Small intestine (tissue), 7 donors: ENCODE measurements around the gene KANSL1L. TPM values are rescaled to one million over a fixed set of nuclear protein-coding genes. Genes with fewer than 3 reads are reported as not detected.

Source experiments
- DNase-seq, 2 donors: peaks; one replicate each; pipeline versions ENCODE4 v3.0.0 to v3.0.0-alpha.2; 2013
- FAIRE-seq: peaks from 2 replicates; lab custom pipeline; 2012; peaks lifted over from hg19 to GRCh38; lab: Jason Lieb, UNC
- H3K27ac ChIP-seq, 3 donors: one replicate each; pipeline ENCODE4 v1.5.1; 2013; ENCODE audit warnings: low read length in 2 of 3, mild to moderate bottlenecking in 2 of 3, control low read depth in 1 of 3, inconsistent platforms in 1 of 3, low read depth in 1 of 3, moderate library complexity in 1 of 3
- H3K27me3 ChIP-seq, 3 donors: one replicate each; pipeline ENCODE4 v1.6.1; 2013; ENCODE audit warnings: low read length in 3 of 3, inconsistent platforms in 1 of 3; ENCODE audit not compliant: control insufficient read depth in 3 of 3, insufficient read depth in 3 of 3
- H3K36me3 ChIP-seq, 3 donors: one replicate each; pipeline ENCODE4 v1.6.1; 2013; ENCODE audit warnings: low read length in 3 of 3, inconsistent platforms in 1 of 3, low read depth in 1 of 3, mild to moderate bottlenecking in 1 of 3, moderate library complexity in 1 of 3; ENCODE audit not compliant: control insufficient read depth in 3 of 3, insufficient read depth in 2 of 3
- H3K4me1 ChIP-seq, 3 donors: one replicate each; pipeline ENCODE4 v1.6.1; 2013; ENCODE audit warnings: low read length in 2 of 3, inconsistent platforms in 1 of 3, low read depth in 1 of 3, mild to moderate bottlenecking in 1 of 3, moderate library complexity in 1 of 3; ENCODE audit not compliant: control insufficient read depth in 3 of 3, insufficient read depth in 2 of 3
- H3K4me3 ChIP-seq, 3 donors: one replicate each; pipeline ENCODE4 v1.5.1; 2013; ENCODE audit warnings: low read length in 3 of 3, control low read depth in 1 of 3, inconsistent platforms in 1 of 3, low read depth in 1 of 3, mild to moderate bottlenecking in 1 of 3, moderate library complexity in 1 of 3
- H3K9me3 ChIP-seq, 2 donors: one replicate each; pipeline ENCODE4 v1.6.1; 2013; ENCODE audit warnings: low read depth in 1 of 2, low read length in 1 of 2; ENCODE audit not compliant: control insufficient read depth in 2 of 2, insufficient read depth in 1 of 2
- WGBS, 3 donors: extraction: QIAGEN DNeasy Blood & Tissue Kit; methylation state at CpG; one replicate each; pipeline ENCODE4 v1.1.7; 2013; 5-methylcytosine and 5-hydroxymethylcytosine counted together
- polyA plus RNA-seq, 4 donors: library from polyadenylated mRNA; stranded (reverse) in 3 of 4; unstranded in 1 of 4; fragments of 200-250 nt in 3 of 4; fragments of 120-200 nt in 1 of 4; gene quantifications; one replicate each; pipeline versions ENCODE4 v1.2.1 to v1.2.3, GENCODE V29; 2013
- donor health status: healthy with polysubstance abuse.
- donor health status: control.
- donor health status: control.
- donor health status: Bipolar disorder and iron deficiency.
- donor health status: healthy.

Gene KANSL1L
- polyA plus RNA-seq, 4 donors = 1.8 to 22.2 (median 3.0) TPM

GRCh38 chr2:210086292-210086691 lies 84.9 kb downstream of the KANSL1L start:
- Histone ChIP-seq H3K4me1 (no peaks in the 10 kb centered on the region), H3K27ac (no peak overlapping the region), H3K36me3 (no peaks in the 10 kb centered on the region), H3K4me3 (no peak overlapping the region), H3K27me3 (no peaks in the 10 kb centered on the region), H3K9me3 (no peaks in the 10 kb centered on the region)
- peak in 1 of 2 donors; percentile 65 for DNase-seq
- WGBS, 3 donors = 7 to 57% (median 36%) methylated on average over 1 of the region's 1 CpG
- FAIRE-seq = no peak

GRCh38 chr2:210072922-210073509 lies 98.2 kb downstream of the KANSL1L start:
- Histone ChIP-seq H3K27me3 (no peaks in the 10 kb centered on the region), H3K9me3 (no peaks in the 10 kb centered on the region), H3K4me3 (no peak overlapping the region), H3K36me3 (peaks cover 0 to 2% (median 0%) of the 10 kb centered on the region in 3 donors), H3K4me1 (no peaks in the 10 kb centered on the region), H3K27ac (no peak overlapping the region)
- FAIRE-seq (no peak), DNase-seq (peak; percentile 45)
- WGBS, 3 donors = 9 to 21% (median 12%) methylated on average over 2 of the region's 2 CpGs

- H3K36me3 ChIP-seq = peaks cover 0 to 2% (median 0%) of the 10 kb centered on the region in 3 donors
- no peak for DNase-seq
- WGBS, 3 donors = 83 to 90% (median 85%) methylated on average over 5 of the region's 5 CpGs
- H3K27ac ChIP-seq = no peak overlapping the region
- H3K9me3 ChIP-seq = no peaks in the 10 kb centered on the region
- no peak overlapping the region for H3K4me3 ChIP-seq
- H3K4me1 ChIP-seq = no peaks in the 10 kb centered on the region
- H3K27me3 ChIP-seq = no peaks in the 10 kb centered on the region
- no peak for FAIRE-seq
These were observed 98.7 kb downstream of the KANSL1L start for GRCh38 chr2:210072493-210072892.

GRCh38 chr2:210063306-210063705 lies 107.9 kb downstream of the KANSL1L start:
- H3K4me3 ChIP-seq = no peak overlapping the region
- no peaks in the 10 kb centered on the region for H3K27me3 ChIP-seq
- FAIRE-seq (no peak), DNase-seq (no peak)
- H3K27ac ChIP-seq = no peak overlapping the region
- peaks cover 0 to 9% (median 2%) of the 10 kb centered on the region in 3 donors for H3K36me3 ChIP-seq
- H3K9me3 ChIP-seq = no peaks in the 10 kb centered on the region
- H3K4me1 ChIP-seq = no peaks in the 10 kb centered on the region
- WGBS, 3 donors = 93 to 97% (median 93%) methylated on average over 2 of the region's 2 CpGs

GRCh38 chr2:210055825-210056224 lies 115.4 kb downstream of the KANSL1L start:
- DNase-seq = no peak
- H3K27ac ChIP-seq = no peak overlapping the region
- H3K27me3 ChIP-seq = no peaks in the 10 kb centered on the region
- peaks cover 1 to 13% of the 10 kb centered on the region in 2 donors for H3K9me3 ChIP-seq
- WGBS, 3 donors = 94 to 100% (median 95%) methylated on average over 3 of the region's 3 CpGs
- H3K4me1 ChIP-seq = no peaks in the 10 kb centered on the region
- H3K36me3 ChIP-seq = peaks cover 0 to 6% (median 0%) of the 10 kb centered on the region in 3 donors
- FAIRE-seq = no peak
- H3K4me3 ChIP-seq = no peak overlapping the region

- no peak overlapping the region for H3K27ac ChIP-seq
- H3K9me3 ChIP-seq = peaks cover 1 to 13% of the 10 kb centered on the region in 2 donors
- FAIRE-seq (no peak), DNase-seq (no peak)
- H3K4me1 ChIP-seq = no peaks in the 10 kb centered on the region
- WGBS, 3 donors = 91 to 100% (median 94%) methylated on average over 1 of the region's 1 CpG
- peaks cover 0 to 6% (median 0%) of the 10 kb centered on the region in 3 donors for H3K36me3 ChIP-seq
- H3K27me3 ChIP-seq = no peaks in the 10 kb centered on the region
- H3K4me3 ChIP-seq = no peak overlapping the region
These were observed 116.5 kb downstream of the KANSL1L start for GRCh38 chr2:210054696-210055095.

GRCh38 chr2:210050885-210051284 lies 120.3 kb downstream of the KANSL1L start:
- FAIRE-seq = no peak
- Histone ChIP-seq H3K4me1 (no peaks in the 10 kb centered on the region), H3K4me3 (no peak overlapping the region), H3K27me3 (no peaks in the 10 kb centered on the region), H3K36me3 (peaks cover 0 to 8% (median 0%) of the 10 kb centered on the region in 3 donors), H3K27ac (no peak overlapping the region), H3K9me3 (peaks cover under 1 to 18% of the 10 kb centered on the region in 2 donors)
- WGBS, 3 donors = 92 to 100% (median 93%) methylated on average over 1 of the region's 1 CpG
- no peak for DNase-seq

GRCh38 chr2:210049831-210050230 lies 121.4 kb downstream of the KANSL1L start:
- H3K4me3 ChIP-seq = no peak overlapping the region
- H3K4me1 ChIP-seq = no peaks in the 10 kb centered on the region
- no peaks in the 10 kb centered on the region for H3K27me3 ChIP-seq
- WGBS, 3 donors = 89 to 96% (median 91%) methylated on average over 1 of the region's 1 CpG
- no peak for DNase-seq
- no peak overlapping the region for H3K27ac ChIP-seq
- no peak for FAIRE-seq
- H3K9me3 ChIP-seq = peaks cover 0 to 10% of the 10 kb centered on the region in 2 donors
- H3K36me3 ChIP-seq = peaks cover 0 to 9% (median 0%) of the 10 kb centered on the region in 3 donors
